ENCODE measurements around the gene ANKK1. TPM values are rescaled to one million over a fixed set of nuclear protein-coding genes. Genes with fewer than 3 reads are reported as not detected.

The ANKK1 gene
- total and polyA plus RNA-seq, 9 of the 15 experiments (the other 6 are each of a cell fraction or from before 2014, with no cell fraction given) = not detected

- no peaks in the 10 kb centered on the region for H3K79me2 ChIP-seq (ENCODE audit: control insufficient read depth, insufficient read depth, low read length)
- in situ Hi-C loops (cut with MboI) (no loop called here), intact Hi-C loops (cut with micrococcal nuclease) (no loop called here)
- peaks cover 7% of the 10 kb centered on the region; the same call in 1 of the 2 replicates for H4K20me1 ChIP-seq (replicated peaks; ENCODE audit: control insufficient read depth, insufficient read depth, low read length)
- no peaks in the 10 kb centered on the region for H3K9me3 ChIP-seq (replicated peaks; ENCODE audit: control insufficient read depth, insufficient read depth, low read depth, low read length)
- WGBS (ENCODE audit: insufficient coverage, low coverage, missing lambda C conversion rate) = 2% methylated on average over 6 of the region's 9 CpGs
- ChIA-PET POLR2A (no interaction called here), CTCF (ENCODE audit: low intra/inter-chr PET ratio) (no interaction called here)
- BruUV-seq (replicated peaks) = no TSS peak
- H3K9ac ChIP-seq (ENCODE audit: insufficient read depth in 1 of 2, low read depth in 2 of 2, low read length in 2 of 2) = no peak overlapping the region
- no peak overlapping the region for H3K27ac ChIP-seq (ENCODE audit: extremely low read depth, low read depth, low read length)
- no peaks in the 10 kb centered on the region for H3K4me1 ChIP-seq (replicated peaks in 1 of 2; ENCODE audit: control insufficient read depth in 2 of 2, insufficient read depth in 2 of 2, low read length in 2 of 2)
- H3K27me3 ChIP-seq (ENCODE audit: control insufficient read depth in 2 of 2, insufficient read depth in 2 of 2, low read length in 2 of 2) = peaks cover 0 to 64% of the 10 kb centered on the region in 2 experiments; a peak in 3 of 5 replicates
- H3K4me3 ChIP-seq = no peak overlapping the region
- no peaks in the 10 kb centered on the region for H3K9me1 ChIP-seq (ENCODE audit: control insufficient read depth, insufficient read depth, low read length)
- no peaks in the 10 kb centered on the region for H3K36me3 ChIP-seq (ENCODE audit: control insufficient read depth, insufficient read depth, low read length)
- TF ChIP-seq DDX20 (tag; IDR thresholded peaks at IDR 0.05; ENCODE audit: low read depth) (no peak), ZNF253 (CRISPR knock-in tag; conservative IDR thresholded peaks at IDR 0.05) (no peak), HMG20B (CRISPR knock-in tag; IDR thresholded peaks at IDR 0.05) (no peak), PATZ1 (CRISPR knock-in tag; IDR thresholded peaks at IDR 0.05; ENCODE audit: borderline replicate concordance) (no peak), ZBTB8A (IDR thresholded peaks at IDR 0.05; ENCODE audit: partially characterized antibody) (no peak), POLR2B (IDR thresholded peaks at IDR 0.05; ENCODE audit: low read depth, partially characterized antibody) (no peak), CCNT2 (IDR thresholded peaks at IDR 0.05; ENCODE audit: borderline replicate concordance, extremely low read depth, insufficient read length, low read depth, low read length) (no peak), STAG1 (CRISPR knock-in tag; IDR thresholded peaks at IDR 0.05; ENCODE audit: borderline replicate concordance) (no peak), ZNF23 (CRISPR knock-in tag; IDR thresholded peaks at IDR 0.05) (no peak), KLF13 (tag; IDR thresholded peaks at IDR 0.05; ENCODE audit: borderline replicate concordance, low read depth) (no peak), RB1 (IDR thresholded peaks at IDR 0.05; ENCODE audit: low read depth) (no peak), ZZZ3 (IDR thresholded peaks at IDR 0.05) (no peak), ZNF830 (CRISPR knock-in tag; IDR thresholded peaks at IDR 0.05) (no peak), SIX5 (IDR thresholded peaks at IDR 0.05; ENCODE audit: borderline replicate concordance in 1 of 2, insufficient read depth in 1 of 2, low read depth in 1 of 2, low read length in 2 of 2) (no peak)
- H2AFZ ChIP-seq (ENCODE audit: low read depth, low read length) = no peak overlapping the region
- FAIRE-seq (no peak), DNase-seq (ENCODE audit: extremely low read depth in 1 of 4, low spot score in 3 of 4) (no peak), ATAC-seq (no peak)
- no peak overlapping the region for H3K4me2 ChIP-seq (ENCODE audit: insufficient read depth, low read length)
Measured at GRCh38 chr11:113408206-113408605, 20.6 kb downstream of the ANKK1 start.
